ENCODE data around the gene MIGA1.
"Not testable (repeated sequence)": the region's sequence is repeated elsewhere in the genome, so short reads cannot be mapped to it uniquely, and the experiment has no call there.

Gene MIGA1

GRCh38 chr1:77797991-77798390 is 18.5 kb downstream of the MIGA1 start:
- no peak for DNase-seq

GRCh38 chr1:77802026-77802425 is 22.6 kb downstream of the MIGA1 start:
- DNase-seq = no peak

DNA sequence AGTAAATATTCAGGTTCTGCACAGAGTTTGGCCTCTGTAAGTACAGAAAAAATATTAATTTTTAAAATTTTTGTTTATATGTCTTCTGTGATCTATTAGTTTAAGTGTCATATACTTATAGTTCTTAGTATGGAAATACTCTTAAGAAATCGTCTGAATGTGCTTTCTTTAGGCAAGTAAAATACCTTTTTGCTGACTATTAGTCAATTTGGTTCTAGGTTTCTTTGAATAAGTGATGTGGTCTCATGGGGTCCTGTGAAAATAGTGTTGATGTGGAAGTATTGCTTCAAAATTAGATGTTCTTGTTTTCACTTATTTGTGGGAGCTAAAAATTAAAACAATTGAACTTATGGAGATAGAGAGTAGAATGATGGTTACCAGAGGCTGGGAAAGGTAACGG is 23.9 kb downstream of the MIGA1 start:
- no peak for DNase-seq

- not testable (repeated sequence) for DNase-seq
These were observed 30.5 kb downstream of the MIGA1 start for GRCh38 chr1:77809787-77810462.

GRCh38 chr1:77811589-77811988 is 32.1 kb downstream of the MIGA1 start:
- DNase-seq = not testable (repeated sequence)

GRCh38 chr1:77817368-77818209 is 38.1 kb downstream of the MIGA1 start:
- no peak for DNase-seq

DNA sequence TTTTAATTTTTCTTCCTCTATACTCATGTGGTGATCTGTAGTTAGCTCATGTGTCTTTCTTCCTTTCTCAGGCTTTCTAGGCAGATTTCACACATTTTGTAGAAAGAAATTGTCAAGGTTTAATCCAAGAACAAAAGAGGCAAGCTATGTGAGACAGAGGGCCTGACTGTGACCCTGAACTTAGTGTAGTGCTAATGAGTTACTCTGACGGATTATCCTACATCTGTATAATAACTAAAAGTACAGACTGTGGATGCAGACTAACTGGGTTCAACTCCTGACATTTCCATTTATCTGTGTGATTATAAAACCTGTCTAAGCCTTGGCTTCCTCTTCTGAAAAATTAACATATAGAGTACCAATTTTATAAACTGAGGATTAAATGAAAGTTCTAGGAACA is 40.7 kb downstream of the MIGA1 start:
- DNase-seq = no peak

DNA sequence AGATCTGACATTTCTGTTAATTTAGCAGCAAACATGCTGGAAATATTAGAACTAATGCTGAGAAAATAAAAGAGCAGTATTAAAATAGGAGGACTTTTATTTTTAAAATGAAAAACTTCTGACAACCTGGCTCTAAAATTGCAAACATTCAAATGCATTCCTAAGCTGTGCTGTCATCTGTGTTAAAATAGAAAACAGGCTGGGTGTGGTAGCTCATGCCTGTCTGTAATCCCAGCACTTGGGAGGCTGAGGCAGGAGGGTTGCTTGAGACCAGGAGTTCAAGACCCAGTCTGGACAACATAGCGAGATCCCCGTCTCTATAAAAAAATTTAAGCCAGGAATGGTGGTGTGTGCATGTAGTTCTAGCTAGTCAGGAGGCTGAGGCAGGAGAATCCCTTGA is 44.6 kb downstream of the MIGA1 start:
- DNase-seq = no peak

DNA sequence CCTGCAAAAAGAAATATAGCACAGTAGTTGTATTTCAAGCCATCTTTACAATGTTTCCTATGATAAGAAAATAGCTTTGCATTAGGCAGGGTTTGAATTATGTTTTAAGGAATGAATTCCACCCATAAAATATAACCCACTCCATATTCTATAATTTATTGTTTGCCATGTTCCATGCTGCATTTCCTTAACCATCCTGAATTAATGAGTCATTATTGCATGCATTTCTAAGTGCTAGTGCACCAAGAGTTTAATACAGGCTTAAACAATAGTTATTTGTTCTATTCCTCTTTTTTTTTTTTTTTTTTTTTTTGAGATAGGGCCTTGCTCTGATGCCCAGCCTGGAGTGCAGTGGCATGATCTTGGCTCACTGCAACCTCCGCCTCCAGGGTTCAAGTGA is 45.2 kb downstream of the MIGA1 start:
- no peak for DNase-seq

- DNase-seq = peak; percentile 91 to 92
These were observed 45.8 kb downstream of the MIGA1 start for GRCh38 chr1:77825131-77825709.

- not testable (repeated sequence) for DNase-seq
These were observed 47.4 kb downstream of the MIGA1 start for GRCh38 chr1:77826851-77827250.

DNA sequence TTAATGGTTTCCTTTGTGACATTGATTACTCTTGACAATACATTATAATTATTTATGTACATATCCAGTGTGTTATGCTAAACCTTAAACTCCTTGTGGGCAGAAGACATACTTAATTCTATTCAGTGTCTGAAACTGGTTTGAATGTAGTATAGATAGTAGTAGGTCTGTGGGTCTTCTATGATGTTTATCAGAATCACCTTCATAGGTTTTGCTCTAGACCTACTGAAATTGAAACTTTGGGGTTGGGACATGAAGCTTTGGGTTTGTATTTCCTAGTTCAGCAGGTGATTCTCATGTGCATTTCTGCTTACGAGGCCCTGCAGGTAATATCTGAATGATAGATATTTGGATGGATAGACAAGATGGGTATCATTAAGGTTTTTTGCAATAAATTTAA is 48.6 kb downstream of the MIGA1 start:
- DNase-seq = no peak

DNA sequence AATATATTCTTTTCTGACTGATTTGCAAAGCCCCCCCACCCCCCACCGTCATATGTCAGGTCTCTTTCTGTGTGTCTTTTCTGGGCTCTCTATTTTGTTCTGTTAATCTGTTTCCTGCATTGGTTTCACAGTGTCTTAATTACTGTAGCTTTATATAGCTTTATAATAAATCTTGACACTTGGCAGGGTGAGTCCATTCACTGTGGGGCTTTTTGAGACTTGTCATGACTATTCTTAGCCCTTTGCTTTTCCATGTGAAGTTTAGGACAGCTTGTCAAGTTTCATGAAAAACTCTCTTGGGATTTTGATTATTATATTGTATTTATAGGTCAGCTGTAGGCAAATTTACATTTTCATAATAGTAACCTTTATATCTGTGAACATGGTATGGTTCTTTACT is 50.4 kb downstream of the MIGA1 start:
- no peak for DNase-seq

GRCh38 chr1:77830946-77831345 is 51.5 kb downstream of the MIGA1 start:
- DNase-seq = no peak

DNA sequence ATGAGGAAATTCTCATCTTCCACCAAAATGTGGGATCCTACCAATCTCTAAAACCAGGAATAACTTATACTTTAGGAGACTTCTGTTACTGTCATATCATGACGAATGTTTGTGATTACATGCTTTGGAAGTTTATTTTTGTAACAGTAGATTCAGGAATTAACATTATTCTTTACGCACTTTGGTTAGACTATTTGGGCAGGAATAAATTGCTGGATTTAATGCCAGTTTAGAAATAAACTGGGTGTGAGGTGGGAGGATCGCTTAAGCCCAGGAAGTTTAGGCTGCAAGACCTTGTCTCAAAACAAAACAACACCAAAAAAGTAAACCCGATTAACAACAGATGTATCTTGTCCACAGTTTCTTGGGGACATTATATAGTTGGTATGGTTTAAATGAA is 52.1 kb downstream of the MIGA1 start:
- DNase-seq = no peak

GRCh38 chr1:77831976-77832711 is 52.7 kb downstream of the MIGA1 start:
- DNase-seq = no peak

DNA sequence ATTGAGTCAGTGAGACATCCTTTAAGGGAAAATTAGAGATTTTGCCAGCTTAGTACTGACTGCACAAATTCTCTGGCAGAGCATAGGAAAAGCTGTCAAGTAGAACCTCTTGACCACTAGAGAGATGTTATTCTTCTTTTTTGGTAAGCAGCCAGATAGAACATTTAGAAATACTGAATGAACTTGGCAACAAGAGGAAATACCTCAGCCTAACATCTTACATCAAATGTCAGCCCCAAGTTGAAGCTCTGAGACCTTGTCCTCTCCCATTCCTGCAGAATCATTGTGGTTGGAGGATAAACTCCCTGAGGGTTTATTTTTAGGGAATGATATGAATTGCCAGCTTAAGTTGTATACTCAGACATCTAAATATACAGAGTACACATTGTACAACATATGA is 53.5 kb downstream of the MIGA1 start:
- DNase-seq = peak in 1 of 2 experiments; percentile 18

DNA sequence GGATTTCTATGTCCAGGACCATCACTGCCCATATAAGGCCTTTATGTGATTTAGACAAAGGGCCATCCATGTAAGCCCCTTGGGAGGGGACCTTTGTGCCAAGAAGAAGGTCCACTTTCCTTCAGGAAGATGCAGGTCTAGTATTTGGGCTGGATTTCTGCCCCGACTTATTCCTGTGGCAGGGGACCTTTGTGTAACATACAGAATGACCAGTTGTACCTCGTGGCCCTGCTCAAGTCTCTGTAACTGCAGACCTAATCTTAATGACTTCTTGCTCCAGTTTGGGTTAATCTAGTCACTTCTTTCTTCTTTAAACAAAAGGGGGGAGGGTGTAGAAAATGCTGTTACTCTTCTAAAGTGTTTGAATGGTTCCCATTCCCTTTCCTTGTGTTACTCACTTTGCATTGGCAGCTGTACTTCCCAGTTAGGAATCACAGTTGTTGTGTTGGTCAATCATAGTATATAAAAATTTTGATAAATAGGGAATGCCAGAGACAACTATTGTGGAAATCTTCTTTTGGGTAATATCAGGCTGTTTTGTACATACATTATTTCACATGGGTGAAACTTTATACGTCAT is 54.2 kb downstream of the MIGA1 start:
- DNase-seq = no peak

DNA sequence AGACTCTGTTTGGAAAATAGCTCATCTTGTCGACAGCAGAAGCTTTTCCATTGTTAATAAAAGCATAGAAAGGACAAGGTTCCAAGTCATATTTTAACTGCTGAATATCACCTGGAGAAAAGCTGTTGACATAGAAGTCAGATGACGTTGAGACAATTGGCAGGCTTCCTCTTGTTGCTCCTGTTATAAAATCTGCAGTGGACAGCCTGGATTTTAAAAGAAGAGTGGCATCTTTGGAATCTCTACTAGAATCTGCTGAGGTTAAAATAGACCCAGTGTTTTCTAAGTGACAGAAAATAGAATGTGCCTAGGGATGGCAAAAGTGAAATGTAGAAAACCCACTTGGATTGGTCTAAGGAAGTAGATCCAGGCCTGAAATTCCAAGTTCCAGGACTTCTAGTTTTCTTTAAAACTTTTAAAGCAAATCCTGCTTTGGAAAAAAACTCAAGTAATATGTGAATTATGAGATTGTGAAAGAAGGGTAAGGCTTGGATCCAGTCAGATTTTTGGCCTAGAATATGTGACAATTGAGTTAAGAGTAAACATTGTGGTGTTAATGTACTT is 55.4 kb downstream of the MIGA1 start:
- no peak for DNase-seq

- DNase-seq = no peak
These were observed 62.1 kb downstream of the MIGA1 start for GRCh38 chr1:77841574-77841973.

- DNase-seq = no peak
These were observed 66.5 kb downstream of the MIGA1 start for GRCh38 chr1:77845951-77846350.

DNA sequence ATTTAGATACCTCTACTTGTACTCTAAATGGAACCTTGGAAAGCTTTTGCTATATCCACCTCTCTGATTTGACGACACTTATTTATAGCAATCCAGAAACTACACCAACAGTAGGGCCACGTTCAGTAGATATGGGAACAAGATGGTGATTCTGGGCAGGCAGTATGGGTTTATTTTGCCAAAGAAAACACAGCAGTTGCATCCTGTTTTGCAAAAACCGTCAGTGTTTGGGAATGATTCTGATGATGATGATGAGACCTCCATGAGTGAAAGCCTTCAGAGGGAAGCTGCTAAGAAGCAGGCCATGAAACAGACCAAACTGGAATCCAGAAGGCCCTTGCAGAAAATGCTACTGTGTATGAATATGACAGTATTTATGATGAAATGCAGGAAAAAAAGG is 67.5 kb downstream of the MIGA1 start:
- no peak for DNase-seq

DNA sequence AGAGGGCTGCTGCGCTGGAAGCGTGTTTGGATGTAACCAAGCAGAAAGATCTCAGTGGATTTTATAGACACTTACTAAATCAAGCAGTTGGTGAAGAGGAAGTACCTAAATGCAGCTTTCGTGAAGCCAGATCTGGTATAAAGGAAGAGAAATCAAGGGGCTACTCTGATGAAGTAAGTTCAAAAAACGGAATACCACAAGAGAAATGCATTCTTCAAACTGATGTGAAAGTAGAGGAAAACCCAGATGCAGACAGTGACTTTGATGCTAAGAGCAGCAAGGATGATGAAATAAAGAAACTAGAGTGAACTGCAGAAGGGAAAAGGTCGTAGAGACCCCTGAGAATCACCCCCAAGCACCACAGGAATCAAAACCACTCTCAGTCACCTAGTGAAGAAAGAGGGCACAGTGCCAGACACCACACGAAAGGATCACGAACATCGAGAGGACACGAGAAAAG is 68.2 kb downstream of the MIGA1 start:
- no peak for DNase-seq

Data from AML-193 (cell line).